ENCODE data around the gene PLAC1. TPM values are rescaled to one million over a fixed set of nuclear protein-coding genes. Genes with fewer than 3 reads are reported as not detected.

The PLAC1 gene
- total and polyA plus RNA-seq, 2 experiments from 2014 or later: 0.93 to 2.9 TPM

DNA sequence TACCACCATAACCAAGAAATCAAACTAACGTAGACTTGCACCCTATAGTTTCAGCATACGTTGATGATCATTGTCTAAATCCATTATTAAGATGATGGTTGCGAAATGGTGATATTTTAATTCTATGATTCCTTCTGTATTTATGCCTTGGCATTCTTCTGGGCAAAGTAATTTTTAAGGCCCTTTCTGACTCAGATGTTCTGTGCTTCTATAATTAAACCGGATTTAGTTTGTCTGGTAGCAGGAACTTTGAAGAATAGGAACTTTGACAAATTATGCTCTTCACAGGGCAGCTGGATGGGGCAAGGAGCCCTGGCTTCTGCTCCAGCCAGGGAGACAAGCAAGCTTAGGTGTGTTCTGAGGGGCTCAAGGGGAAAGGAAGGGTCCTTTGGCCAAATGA, 23.8 kb upstream of the PLAC1 start:
- Histone ChIP-seq H2AFZ (no peak overlapping the region), H4K20me1 (ENCODE audit: insufficient read depth, poor library complexity, severe bottlenecking) (no peaks in the 10 kb centered on the region), H3K9me2 (replicated peaks; ENCODE audit: insufficient read depth) (no peaks in the 10 kb centered on the region), H3K27ac (no peak overlapping the region), H3K79me2 (no peaks in the 10 kb centered on the region), H3K27me3 (no peaks in the 10 kb centered on the region), H3K4me2 (no peak overlapping the region), H3K9me3 (ENCODE audit: low read depth) (no peaks in the 10 kb centered on the region), H3K4me3 (no peak overlapping the region), H3K36me3 (replicated peaks; ENCODE audit: insufficient read depth, low read depth) (no peaks in the 10 kb centered on the region), H3K4me1 (ENCODE audit: insufficient read depth) (no peaks in the 10 kb centered on the region)
- WGBS (ENCODE audit: low lambda C conversion rate, missing lambda C conversion rate): 81% methylated on average over 4 of the region's 4 CpGs
- no peak for DNase-seq (ENCODE audit: low spot score)
- no peak for TF ChIP-seq EZH2 (IDR thresholded peaks at IDR 0.05; ENCODE audit: borderline replicate concordance)

DNA sequence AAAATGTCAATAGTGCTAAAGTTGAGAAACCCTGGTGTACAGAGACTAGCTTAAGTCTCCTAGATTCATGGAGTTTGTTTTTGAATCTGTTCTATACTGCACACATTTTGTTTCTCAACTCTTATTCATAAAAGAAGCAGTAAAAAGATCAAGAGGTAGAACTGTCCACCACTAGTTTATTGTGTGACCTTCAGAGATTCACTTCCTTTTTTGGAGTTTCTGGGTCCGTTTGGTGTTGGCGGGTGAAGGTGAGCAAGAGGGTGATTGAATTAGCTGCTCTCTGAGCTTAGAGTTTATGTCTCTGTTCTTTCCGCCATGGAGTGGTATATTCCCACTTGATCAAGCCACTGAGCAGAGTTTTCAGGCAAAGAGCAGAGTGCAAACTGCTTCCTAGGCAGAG, 21.4 kb upstream of the PLAC1 start:
- Histone ChIP-seq H2AFZ (no peak overlapping the region), H3K4me3 (no peak overlapping the region), H3K79me2 (no peaks in the 10 kb centered on the region), H3K27me3 (no peaks in the 10 kb centered on the region), H3K27ac (no peak overlapping the region), H3K9me2 (replicated peaks; ENCODE audit: insufficient read depth) (no peaks in the 10 kb centered on the region), H3K36me3 (replicated peaks; ENCODE audit: insufficient read depth, low read depth) (no peaks in the 10 kb centered on the region), H3K4me1 (ENCODE audit: insufficient read depth) (no peaks in the 10 kb centered on the region), H3K9me3 (ENCODE audit: low read depth) (no peaks in the 10 kb centered on the region), H3K4me2 (no peak overlapping the region), H4K20me1 (ENCODE audit: insufficient read depth, poor library complexity, severe bottlenecking) (no peaks in the 10 kb centered on the region)
- TF ChIP-seq EZH2 (IDR thresholded peaks at IDR 0.05; ENCODE audit: borderline replicate concordance) (no peak), EZH2phosphoT487 (IDR thresholded peaks at IDR 0.05; ENCODE audit: low read depth, severe bottlenecking, unreplicated experiment) (no peak)
- TF ChIP-seq, protein P1, sequence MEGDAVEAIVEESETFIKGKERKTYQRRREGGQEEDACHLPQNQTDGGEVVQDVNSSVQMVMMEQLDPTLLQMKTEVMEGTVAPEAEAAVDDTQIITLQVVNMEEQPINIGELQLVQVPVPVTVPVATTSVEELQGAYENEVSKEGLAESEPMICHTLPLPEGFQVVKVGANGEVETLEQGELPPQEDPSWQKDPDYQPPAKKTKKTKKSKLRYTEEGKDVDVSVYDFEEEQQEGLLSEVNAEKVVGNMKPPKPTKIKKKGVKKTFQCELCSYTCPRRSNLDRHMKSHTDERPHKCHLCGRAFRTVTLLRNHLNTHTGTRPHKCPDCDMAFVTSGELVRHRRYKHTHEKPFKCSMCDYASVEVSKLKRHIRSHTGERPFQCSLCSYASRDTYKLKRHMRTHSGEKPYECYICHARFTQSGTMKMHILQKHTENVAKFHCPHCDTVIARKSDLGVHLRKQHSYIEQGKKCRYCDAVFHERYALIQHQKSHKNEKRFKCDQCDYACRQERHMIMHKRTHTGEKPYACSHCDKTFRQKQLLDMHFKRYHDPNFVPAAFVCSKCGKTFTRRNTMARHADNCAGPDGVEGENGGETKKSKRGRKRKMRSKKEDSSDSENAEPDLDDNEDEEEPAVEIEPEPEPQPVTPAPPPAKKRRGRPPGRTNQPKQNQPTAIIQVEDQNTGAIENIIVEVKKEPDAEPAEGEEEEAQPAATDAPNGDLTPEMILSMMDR (IDR thresholded peaks at IDR 0.05; ENCODE audit: poor library complexity): no peak
- DNase-seq (ENCODE audit: low spot score): no peak
- 70% methylated on average over 3 of the region's 3 CpGs for WGBS (ENCODE audit: low lambda C conversion rate, missing lambda C conversion rate)

DNA sequence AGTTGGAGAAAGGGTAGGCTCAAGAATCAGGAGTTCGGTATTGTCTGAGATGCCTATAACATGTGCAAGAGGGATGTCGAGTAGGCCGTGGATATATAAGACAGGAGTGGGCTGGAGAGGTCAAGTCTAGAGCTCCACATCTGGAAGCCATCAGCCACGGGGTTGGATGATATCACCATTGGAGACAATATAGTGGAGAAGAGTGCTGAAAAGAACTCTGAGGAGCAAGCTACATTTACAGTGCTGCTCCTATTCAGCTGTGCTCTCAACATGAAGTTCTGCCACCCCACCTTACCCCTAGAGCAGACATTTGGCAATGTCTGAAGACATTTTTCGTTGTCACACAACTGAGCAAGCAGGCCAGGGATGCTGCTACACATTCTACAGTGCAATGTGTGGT, 20.9 kb upstream of the PLAC1 start:
- 51% methylated on average over 5 of the region's 5 CpGs for WGBS (ENCODE audit: low lambda C conversion rate, missing lambda C conversion rate)
- H3K9me3 ChIP-seq (ENCODE audit: low read depth): no peaks in the 10 kb centered on the region
- no peaks in the 10 kb centered on the region for H4K20me1 ChIP-seq (ENCODE audit: insufficient read depth, poor library complexity, severe bottlenecking)
- H3K9me2 ChIP-seq (replicated peaks; ENCODE audit: insufficient read depth): no peaks in the 10 kb centered on the region
- H3K36me3 ChIP-seq (replicated peaks; ENCODE audit: insufficient read depth, low read depth): no peaks in the 10 kb centered on the region
- H3K27me3 ChIP-seq: no peaks in the 10 kb centered on the region
- H3K27ac ChIP-seq: no peak overlapping the region
- no peaks in the 10 kb centered on the region for H3K4me1 ChIP-seq (ENCODE audit: insufficient read depth)
- H3K79me2 ChIP-seq: no peaks in the 10 kb centered on the region
- H3K4me2 ChIP-seq: no peak overlapping the region
- no peak overlapping the region for H3K4me3 ChIP-seq
- no peak for DNase-seq (ENCODE audit: low spot score)
- TF ChIP-seq EZH2phosphoT487 (IDR thresholded peaks at IDR 0.05; ENCODE audit: low read depth, severe bottlenecking, unreplicated experiment): no peak
- TF ChIP-seq EZH2 (IDR thresholded peaks at IDR 0.05; ENCODE audit: borderline replicate concordance): no peak
- TF ChIP-seq, protein P1 (IDR thresholded peaks at IDR 0.05; ENCODE audit: poor library complexity): no peak
- H2AFZ ChIP-seq: no peak overlapping the region

DNA sequence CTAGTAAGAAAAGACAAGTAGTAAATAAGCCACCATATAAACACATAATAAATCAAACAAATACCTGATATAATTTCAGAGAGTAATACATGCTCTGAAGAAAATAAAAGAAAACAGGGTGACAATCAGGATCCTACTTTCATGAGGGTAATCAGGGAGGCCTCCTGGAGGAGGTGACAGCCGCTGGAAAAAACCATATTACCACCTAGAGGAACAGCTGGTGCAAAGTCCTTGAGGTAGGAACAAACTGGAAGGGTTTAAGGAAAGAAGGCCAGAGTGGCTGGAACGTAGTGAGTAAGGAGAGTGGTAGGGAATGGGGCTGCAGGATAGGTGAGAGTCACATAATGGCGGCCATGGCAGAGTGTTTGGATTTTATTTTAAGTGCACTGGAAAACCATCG, 19.1 kb upstream of the PLAC1 start:
- Histone ChIP-seq H3K79me2 (no peaks in the 10 kb centered on the region), H3K27me3 (no peaks in the 10 kb centered on the region), H3K9me3 (ENCODE audit: low read depth) (no peaks in the 10 kb centered on the region), H3K36me3 (replicated peaks; ENCODE audit: insufficient read depth, low read depth) (no peaks in the 10 kb centered on the region), H4K20me1 (ENCODE audit: insufficient read depth, poor library complexity, severe bottlenecking) (no peaks in the 10 kb centered on the region), H2AFZ (no peak overlapping the region), H3K4me3 (no peak overlapping the region), H3K4me2 (no peak overlapping the region), H3K9me2 (replicated peaks; ENCODE audit: insufficient read depth) (no peaks in the 10 kb centered on the region), H3K4me1 (ENCODE audit: insufficient read depth) (no peaks in the 10 kb centered on the region), H3K27ac (no peak overlapping the region)
- 81% methylated on average over 4 of the region's 4 CpGs for WGBS (ENCODE audit: low lambda C conversion rate, missing lambda C conversion rate)
- TF ChIP-seq EZH2 (IDR thresholded peaks at IDR 0.05; ENCODE audit: borderline replicate concordance) (no peak), EZH2phosphoT487 (IDR thresholded peaks at IDR 0.05; ENCODE audit: low read depth, severe bottlenecking, unreplicated experiment) (no peak)
- TF ChIP-seq, protein P1 (IDR thresholded peaks at IDR 0.05; ENCODE audit: poor library complexity): no peak
- no peak for DNase-seq (ENCODE audit: low spot score)
